ENCODE results near the gene CDH23.
"Not testable (repeated sequence)": the region's sequence is repeated elsewhere in the genome, so short reads cannot be mapped to it uniquely, and the experiment has no call there.

The CDH23 gene

DNA sequence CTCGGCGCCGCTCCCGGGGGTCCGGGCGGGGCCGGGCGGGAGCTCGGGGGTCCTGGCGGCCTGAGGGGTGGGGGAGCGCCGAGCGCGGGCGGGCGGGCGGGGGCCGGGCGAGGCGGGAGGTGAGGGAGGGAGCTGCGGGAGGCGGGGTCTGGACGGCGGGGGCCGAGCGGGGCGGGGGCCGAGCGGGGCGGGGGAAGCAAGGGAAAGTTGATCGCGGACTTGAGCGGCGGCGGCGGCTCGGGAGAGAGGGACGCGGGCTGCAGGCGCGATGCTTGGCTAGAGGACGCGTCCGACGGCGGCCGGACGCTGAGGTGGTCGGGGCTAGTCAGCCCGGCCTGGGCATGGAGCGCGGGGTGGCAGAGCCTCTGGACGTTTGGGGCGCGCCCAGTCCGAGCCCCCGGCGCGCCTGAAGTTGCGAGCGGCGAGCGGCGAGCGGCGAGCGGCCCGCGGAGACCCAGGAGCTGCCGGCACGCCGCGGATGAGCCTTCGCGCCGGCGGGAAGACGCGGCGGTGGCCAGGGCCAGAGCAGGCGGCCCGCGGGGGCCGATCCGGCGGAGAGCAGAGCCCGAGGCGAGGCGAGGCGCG is at the start of gene CDH23:
TSS of gene CDH23 (plus strand) at position 210 of the 585 bp plus-strand sequence. CDS start 42,912 bp downstream, outside the sequence.
- FAIRE-seq, result no peak

- no peak for FAIRE-seq
These were observed 48.9 kb upstream of the CDH23 start for GRCh38 chr10:71347587-71348395.

- no peak for FAIRE-seq
These were observed 47.9 kb upstream of the CDH23 start for GRCh38 chr10:71348850-71349249.

- FAIRE-seq, result no peak
These were observed 47.3 kb upstream of the CDH23 start for GRCh38 chr10:71349406-71349805.

GRCh38 chr10:71351087-71351486 is 45.6 kb upstream of the CDH23 start:
- FAIRE-seq, result no peak

- FAIRE-seq, result no peak
These were observed 44.9 kb upstream of the CDH23 start for GRCh38 chr10:71351628-71352319.

DNA sequence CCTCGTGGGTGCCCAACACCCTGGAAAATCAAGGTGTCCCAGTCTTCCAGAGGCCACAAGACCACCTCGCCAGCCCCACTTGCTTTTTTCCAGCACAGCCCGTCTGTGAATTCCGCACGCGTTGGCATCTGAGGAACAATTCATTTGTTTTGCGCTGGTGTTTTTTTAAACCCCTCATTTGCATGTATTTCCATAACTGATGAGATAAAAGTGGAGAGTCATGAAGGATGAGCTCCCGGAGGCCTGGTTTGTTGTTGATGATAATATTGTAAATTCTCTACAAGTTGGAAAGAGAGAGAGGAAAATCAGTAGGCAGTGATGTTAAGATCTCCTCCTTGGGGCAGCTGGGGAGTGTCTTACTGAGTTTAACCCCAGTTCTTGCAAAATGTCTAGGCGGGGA is 43.1 kb upstream of the CDH23 start:
- FAIRE-seq, result no peak

DNA sequence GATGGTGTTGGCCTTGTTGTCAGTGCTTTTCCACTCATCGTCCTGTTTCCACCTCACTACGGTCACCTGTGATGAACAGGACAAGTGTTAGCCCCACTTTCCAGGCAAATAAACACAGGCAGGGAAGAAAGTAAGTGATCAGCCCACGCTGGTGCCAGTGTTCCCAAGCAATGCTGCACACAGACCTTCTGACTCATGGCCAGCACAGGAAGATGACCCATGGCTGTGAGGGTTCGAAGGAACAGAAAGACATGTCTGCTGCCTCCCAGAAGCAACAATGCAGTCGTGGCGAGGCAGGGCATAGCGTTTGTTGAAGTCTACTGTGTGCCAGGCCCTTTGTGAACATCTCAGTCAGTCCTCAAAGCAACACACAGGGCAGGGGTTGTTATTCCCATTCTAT is 41.9 kb upstream of the CDH23 start:
- no peak for FAIRE-seq

DNA sequence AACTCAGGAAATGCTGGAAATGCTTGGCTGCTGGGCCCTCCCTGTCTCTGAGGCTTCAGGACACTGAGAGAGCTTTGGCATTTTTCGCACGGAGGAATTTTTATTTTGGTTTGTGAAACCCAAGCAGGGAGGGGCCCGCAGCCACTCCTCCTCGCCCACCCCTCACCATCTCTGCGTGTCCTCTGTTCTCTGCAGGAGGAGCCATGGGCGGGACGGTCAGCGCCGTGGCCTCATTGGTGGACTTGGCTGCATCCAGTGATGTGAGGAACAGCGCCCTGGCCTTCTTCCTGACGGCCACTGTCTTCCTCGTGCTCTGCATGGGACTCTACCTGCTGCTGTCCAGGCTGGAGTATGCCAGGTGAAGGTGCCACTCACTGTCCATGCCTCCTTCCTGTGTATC is 40.8 kb upstream of the CDH23 start:
- FAIRE-seq, result no peak

DNA sequence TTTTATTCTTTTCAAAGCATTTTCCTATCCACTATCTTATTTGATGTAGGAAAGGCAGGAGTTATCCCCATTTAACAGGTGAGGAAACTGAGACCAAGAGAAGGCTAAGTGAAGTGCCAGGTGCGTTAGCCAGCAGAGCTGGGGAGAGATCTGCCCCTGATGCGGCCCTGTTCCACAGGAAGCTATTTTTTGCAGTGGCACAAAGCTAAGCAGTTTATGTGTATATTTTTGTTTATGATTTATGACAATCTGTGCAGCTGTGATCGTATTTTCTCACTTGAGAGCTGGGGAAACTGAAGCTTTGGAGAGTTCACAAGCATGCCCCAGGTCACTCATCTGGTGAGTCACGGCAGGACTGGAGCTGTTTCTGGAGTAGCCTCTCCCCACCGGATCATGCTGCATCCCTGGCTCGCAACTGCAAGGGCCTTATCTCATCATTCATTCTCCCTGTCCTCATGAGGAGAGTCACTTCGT is 38.9 kb upstream of the CDH23 start:
- no peak for FAIRE-seq

GRCh38 chr10:71358277-71358676 is 38.4 kb upstream of the CDH23 start:
- FAIRE-seq, result no peak

- FAIRE-seq, result not testable (repeated sequence)
These were observed 37.8 kb upstream of the CDH23 start for GRCh38 chr10:71358906-71359305.

DNA sequence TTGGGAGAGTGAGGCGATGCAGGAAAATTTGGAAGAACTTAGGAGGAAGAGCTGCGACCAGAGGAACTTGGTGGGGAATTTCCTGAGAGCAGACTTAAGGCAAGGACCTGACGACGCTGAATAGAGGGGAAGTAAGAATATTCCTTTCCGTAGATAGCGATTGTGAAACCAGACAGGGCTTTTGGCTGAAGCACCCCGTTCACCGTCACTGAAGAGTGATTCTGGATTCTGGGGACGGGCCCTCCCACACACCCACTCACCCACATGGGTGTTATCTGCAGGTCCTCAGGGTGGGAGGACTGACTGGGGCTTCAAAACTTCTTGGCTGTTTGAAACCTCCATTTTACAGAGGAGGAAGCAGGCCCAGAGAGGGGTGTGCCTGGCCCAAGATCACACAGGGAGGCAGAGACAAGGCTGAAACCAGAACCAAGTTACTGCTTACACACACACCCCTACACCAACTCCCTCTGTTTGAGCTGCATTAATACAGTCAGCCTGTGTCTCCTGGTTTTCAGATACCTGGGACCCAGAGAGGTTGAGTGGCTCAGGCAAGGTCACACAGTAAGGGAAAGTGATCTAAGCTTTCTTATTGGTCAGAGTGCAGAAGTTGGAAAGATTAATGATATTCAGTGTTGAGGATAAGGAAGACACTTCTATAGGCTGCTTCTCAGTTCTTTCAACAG is 37.2 kb upstream of the CDH23 start:
- FAIRE-seq, result no peak

DNA sequence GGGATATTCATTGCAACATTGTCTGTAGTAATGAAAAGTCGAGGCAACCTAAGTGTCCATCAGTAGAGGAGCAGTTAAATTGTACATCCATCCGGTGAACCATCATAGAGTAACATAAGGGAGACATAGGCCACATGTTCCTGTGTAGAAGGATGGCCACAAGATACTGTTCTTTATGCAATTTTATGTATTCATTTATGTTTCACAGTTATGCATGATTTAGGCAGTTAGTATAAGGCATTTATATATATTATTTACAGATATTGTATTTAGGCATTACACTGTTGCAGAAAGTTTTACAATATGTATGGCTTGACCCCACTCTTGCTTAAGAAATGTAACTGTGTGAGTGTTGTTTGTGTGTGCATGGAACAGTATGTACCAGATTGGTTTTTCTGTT is 36.0 kb upstream of the CDH23 start:
- no peak for FAIRE-seq

GRCh38 chr10:71361581-71361980 is 35.1 kb upstream of the CDH23 start:
- no peak for FAIRE-seq

DNA sequence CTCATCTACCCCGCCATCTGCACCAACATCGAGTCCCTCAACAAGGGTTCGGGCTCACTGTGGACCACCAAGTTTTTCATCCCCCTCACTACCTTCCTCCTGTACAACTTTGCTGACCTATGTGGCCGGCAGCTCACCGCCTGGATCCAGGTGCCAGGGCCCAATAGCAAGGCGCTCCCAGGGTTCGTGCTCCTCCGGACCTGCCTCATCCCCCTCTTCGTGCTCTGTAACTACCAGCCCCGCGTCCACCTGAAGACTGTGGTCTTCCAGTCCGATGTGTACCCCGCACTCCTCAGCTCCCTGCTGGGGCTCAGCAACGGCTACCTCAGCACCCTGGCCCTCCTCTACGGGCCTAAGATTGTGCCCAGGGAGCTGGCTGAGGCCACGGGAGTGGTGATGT is 34.6 kb upstream of the CDH23 start:
- no peak for FAIRE-seq

GRCh38 chr10:71363936-71364335 is 32.8 kb upstream of the CDH23 start:
- FAIRE-seq, result no peak

- FAIRE-seq, result no peak
These were observed 31.4 kb upstream of the CDH23 start for GRCh38 chr10:71365366-71365765.

DNA sequence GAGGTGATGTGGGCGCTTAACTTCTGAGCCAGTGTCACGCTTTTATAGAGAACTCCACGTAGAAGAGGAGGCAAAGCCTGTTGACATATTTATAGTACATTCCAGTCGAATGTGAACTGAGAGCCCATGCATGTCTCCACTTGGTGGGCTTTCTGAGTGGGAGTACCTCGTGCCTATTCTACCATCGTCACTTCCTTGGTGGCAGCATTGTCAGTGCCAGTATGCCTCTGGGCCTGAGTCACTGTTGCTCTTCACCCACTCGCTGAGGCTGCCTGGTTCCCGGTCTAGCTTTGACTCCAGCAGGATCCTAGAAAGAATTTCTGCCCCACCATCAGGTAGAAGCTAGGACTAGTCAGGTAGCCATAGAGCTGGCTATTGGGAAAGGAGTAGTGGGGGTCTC is 30.0 kb upstream of the CDH23 start:
- FAIRE-seq, result no peak

- no peak for FAIRE-seq
These were observed 29.4 kb upstream of the CDH23 start for GRCh38 chr10:71367271-71367670.

DNA sequence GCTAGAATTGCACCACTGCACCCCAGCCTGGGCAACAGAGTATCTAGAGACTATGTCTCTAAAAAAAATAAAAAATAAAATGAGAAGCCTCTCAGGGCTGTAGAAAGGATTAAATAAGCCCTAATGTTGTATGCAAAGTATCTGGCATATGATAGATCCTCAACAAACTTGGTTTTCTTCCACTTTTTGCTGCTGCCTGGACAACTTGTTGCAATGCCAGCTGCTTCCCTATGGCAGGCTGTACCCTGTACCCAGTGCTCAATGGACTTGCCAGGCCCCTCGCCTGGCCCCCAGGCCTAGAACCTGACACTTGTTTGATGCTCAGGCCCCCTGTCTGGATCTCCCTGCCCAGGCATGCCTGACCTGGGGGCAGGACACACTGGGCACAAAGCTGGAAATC is 28.5 kb upstream of the CDH23 start:
- FAIRE-seq, result no peak

- no peak for FAIRE-seq
These were observed 28.1 kb upstream of the CDH23 start for GRCh38 chr10:71368643-71369042.

GRCh38 chr10:71369602-71370001 is 27.1 kb upstream of the CDH23 start:
- no peak for FAIRE-seq
